Measurements from ENCODE around the gene TNXB.
"Not testable (repeated sequence)": the region's sequence is repeated elsewhere in the genome, so short reads cannot be mapped to it uniquely, and the experiment has no call there.

Gene TNXB

DNA sequence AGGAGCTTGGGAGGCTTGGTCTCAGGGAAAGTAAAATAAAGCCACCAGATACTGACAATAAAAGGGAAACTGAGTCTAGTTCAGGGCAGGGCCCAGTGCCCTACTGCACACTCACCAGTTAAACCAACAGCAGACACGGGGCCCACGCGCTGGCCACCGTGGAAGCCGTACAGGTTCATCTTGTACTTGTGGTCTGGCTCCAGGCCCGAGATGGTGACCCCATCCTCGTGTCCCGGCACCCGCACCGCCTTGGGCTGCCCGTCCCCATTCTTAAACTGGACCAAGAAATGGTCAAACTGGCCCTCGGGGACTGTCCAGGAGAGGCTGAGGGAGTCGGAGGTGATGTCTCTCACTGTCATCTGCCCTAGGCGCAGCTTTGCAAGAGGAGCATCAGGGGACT, 44.4 kb downstream of the TNXB start:
- DNase-seq (ENCODE audit: low read depth): no peak

GRCh38 chr6:32060966-32061655, 48.0 kb downstream of the TNXB start:
- DNase-seq (ENCODE audit: low read depth): no peak

DNA sequence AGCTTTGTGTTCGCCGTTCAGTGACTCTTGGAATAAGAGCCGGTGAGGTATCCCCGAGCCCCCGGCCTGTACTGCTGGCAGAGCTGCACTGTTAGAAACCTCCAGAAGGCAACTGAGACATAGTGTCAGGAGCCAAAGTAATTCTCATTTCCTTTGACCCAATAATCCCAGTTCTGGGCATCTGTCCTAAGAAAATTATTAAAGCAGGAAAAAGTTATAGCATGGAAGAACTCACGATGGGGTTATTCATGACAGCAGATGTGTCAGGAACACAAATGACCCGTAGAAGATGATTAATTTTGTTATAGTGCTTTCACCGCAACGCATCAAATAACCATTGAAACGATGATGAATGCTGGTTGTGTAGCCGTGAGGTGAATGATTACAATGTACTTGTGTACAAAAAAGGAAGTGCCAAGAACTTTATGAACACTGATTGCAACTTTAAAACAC, 50.6 kb downstream of the TNXB start:
- no peak for DNase-seq (ENCODE audit: low read depth)

DNA sequence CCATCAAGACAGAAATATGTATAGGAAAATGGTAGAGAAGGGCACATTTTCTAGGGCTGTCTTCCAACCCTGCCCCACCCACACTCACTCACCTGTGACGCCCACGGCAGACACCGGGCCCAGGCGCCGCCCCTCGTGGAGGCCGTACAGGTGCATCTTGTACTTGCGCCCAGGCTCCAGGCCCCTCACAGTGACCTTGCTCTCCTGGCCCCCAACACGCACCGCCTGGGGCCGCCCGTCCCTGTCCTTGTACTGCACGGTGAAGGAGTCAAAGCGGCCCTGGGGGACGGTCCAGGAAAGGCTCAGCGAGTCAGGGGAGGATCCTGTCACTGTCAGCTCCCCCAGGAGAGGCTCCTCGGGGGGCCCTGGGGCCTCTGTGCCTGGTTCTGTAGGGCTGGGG, 51.2 kb downstream of the TNXB start:
- DNase-seq (ENCODE audit: low read depth): no peak

DNA sequence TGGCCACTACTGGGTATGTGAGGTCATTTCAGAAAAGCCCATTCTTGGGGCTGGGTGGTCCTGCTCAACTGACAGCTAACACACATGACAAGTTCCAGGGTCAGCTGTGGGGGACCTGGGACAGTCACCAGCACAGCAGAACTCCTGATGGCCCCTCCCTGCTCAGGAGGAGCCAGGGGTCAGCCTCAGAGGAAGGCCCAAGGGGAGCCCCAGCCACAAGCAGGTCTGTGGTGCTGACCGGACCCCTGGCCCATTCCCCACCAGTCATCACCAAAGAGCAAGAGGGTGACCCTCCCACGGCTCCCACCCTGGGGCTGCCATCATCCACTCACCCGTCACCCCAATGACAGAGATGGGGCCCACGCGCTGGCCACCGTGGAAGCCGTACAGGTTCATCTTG, 52.9 kb downstream of the TNXB start:
- no peak for DNase-seq (ENCODE audit: low read depth)

GRCh38 chr6:32055756-32056155, 53.4 kb downstream of the TNXB start:
- not testable (repeated sequence) for DNase-seq (ENCODE audit: low read depth)

DNA sequence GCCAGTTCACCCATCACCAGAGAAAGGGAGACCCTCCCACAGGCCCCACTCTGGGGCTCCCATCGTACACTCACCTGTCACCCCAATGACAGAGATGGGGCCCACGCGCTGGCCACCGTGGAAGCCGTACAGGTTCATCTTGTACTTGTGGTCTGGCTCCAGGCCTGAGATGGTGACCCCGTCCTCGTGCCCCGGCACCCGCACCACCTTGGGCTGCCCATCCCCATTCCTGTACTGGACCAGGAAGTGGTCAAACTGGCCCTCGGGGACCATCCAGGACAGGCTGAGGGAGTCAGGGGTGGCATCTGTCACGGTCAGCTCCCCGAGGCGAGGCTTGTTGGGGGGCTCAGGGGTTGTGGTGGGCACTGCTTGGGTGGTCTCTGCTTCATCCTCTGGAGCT, 55.8 kb downstream of the TNXB start:
- DNase-seq (ENCODE audit: low read depth): not testable (repeated sequence)

- not testable (repeated sequence) for DNase-seq (ENCODE audit: low read depth)
Measured at GRCh38 chr6:32052626-32053025, 56.5 kb downstream of the TNXB start.

DNA sequence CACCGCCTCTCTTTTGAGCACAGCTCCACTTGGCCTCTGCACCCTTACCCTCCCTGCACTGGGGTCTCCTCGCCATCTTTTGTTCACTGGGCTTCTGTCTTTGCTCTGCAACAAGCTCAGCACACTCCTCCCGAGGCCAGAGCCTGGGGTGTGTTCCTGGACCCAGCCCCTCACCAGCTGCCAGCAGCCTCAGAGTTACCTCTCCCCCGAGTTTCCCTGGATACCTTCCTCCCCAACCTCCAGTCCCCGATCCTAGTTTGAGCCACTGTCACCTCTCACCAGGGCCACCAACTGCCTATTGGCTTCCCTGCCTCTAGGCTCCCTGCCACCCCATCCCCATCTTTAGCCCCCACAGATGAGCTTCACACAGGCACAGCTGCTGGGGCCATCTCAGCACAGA, 58.6 kb downstream of the TNXB start:
- no peak for DNase-seq (ENCODE audit: low read depth)

- not testable (repeated sequence) for DNase-seq (ENCODE audit: low read depth)
Measured at GRCh38 chr6:32049736-32050135, 59.4 kb downstream of the TNXB start.

- DNase-seq (ENCODE audit: low read depth): not testable (repeated sequence)
Measured at GRCh38 chr6:32049149-32049548, 60.0 kb downstream of the TNXB start.

DNA sequence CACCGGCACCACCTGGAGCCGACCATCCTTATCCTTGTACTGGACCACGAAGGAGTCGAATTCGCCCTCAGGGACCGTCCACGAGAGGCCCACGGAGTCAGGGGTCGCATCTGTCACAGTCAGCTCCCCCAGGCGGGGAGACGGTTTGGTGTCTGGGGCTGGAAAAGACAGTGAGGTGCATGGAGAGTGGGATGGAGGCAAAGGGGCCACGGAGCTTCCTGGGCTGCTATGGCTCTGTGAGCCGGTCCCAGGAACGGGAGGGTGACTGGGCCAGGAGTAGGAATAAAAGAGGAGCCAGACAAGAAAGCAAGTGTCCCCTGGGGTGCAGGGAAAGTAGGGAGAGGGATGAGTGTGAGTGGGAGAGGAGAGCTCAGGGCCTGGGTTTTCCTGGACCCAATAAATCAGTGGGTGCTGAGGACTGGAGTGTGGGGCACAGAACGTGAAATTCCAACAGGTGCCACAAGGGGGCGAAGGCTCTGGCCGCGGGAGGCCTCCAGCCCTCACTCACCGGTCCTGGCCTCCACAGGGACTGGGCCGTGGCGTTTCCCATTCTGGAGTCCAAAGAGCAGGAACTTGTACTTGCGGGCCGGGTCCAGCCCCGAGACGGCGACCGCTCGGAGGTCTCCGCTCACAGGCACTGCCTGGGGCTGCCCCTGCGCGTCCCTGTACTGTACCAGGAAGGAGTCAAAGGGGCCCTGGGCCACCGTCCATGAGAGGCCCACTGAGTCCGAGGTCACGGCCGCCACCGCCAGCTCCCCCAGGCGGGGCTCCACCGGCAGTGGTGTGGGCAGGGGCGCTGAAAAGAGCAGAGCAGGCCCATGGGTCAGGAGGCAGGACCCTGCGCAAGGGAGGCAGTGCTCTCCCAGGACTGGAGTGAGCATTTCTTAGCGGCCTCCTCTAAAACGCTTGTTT, 61.0 kb downstream of the TNXB start:
- peak; percentile 37 for DNase-seq (ENCODE audit: low read depth)

DNA sequence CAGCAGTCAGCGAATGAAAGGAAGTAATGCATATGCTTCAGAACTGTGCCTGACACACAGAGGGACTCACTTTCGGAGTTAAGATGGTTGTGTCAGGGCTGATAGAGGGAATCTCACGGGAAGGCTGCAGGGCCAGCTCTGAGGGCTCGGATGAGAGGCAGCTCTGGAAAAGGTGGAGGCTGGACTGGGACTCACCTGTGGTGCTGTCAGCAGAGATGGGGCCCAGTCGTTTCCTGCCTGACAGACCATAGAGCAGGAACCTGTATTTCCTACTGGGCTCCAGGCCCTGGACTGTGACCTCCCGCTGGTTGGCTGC, 61.6 kb downstream of the TNXB start:
- DNase-seq (ENCODE audit: low read depth): no peak

GRCh38 chr6:32047084-32047478, 62.1 kb downstream of the TNXB start:
- DNase-seq (ENCODE audit: low read depth): no peak

- no peak for DNase-seq (ENCODE audit: low read depth)
Measured at GRCh38 chr6:32046450-32047083, 62.6 kb downstream of the TNXB start.

DNA sequence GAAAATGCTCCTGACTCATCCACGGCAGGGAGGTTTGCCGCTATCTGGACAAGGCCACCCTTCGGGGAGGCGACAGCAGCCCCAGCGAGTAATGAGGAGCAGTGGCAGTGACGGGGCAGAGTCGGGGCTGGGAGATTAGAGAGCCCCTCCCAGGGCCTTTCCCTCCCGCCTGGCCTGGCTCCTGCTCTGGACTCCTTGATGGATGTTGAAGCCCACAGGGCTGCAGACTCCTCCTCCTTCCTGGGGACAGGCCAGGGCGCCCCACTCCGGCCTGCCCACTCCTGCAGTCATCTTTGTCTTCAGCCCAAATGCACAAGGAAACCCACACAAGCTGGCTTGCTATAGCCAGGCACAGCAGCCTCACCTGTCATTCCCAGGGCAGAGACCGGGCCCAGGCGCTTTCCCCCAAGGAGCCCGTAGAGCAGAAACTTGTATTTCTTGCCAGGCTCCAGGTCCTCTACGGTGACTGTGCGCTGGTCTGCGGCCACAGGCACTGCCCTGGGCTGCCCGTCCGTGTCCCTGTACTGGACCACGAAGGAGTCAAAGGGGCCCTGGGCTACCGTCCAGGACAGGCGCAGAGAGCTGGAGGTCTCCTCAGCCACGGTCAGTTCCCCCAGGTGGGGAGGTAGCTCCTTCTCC, 63.2 kb downstream of the TNXB start:
- DNase-seq (ENCODE audit: low read depth): no peak

DNA sequence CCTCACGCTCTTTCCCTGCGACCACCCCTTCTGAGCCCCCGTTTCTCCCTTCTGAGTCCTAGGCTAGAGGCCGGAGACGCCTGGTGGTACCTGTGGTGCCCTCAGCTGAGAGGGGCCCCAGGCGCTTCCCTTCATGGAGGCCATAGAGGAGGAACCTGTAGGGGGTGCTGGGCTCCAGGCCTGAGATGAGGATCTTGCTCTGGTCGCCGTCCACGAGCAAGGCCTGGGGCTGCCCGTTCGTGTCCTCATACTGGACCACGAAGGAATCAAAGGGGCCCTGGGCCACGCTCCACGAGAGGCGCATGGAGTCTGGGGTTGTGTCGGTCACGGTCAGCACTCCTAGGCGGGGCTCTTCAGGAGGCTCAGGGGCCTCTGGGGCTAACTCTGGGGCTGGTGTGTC, 64.2 kb downstream of the TNXB start:
- DNase-seq (ENCODE audit: low read depth): not testable (repeated sequence)

DNA sequence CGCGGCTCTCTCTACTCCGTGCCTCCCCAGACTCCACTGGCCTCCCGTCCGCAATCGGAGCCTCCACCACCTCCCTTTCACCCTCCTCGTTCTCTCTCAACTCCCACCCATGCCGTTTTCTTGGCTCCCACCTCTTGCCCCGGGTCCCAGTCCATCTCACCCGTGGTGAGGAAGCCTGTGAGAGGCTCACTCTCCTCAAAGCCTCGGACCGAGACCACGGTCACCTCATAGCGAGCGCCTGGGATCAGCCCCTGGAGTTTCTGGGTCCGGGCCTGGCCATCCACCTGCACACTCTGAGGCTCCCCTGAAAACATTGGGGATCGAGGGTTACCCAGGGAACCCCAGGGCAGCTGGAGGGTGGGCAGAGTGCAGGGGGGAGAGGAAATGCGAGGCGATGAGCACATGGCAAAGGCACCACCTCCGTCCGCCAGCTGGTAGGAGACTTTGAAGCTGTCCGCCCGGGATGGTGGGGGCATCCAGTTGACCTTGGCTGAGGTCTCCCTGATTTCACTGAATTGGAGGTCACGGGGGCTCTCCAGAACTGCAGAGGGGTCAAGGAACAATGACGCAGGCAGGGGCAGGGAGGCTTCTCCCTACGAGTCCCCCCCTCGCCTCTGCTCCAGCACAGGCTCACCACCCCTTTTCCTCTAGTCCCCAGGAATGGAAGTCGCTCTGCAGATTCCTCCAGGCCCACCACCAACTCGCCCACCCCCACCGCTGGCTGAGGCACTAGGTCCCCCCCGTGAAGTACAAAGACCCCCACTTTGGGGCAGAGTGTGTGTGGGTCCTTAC, 65.4 kb downstream of the TNXB start:
- DNase-seq (ENCODE audit: low read depth): not testable (repeated sequence)

DNA sequence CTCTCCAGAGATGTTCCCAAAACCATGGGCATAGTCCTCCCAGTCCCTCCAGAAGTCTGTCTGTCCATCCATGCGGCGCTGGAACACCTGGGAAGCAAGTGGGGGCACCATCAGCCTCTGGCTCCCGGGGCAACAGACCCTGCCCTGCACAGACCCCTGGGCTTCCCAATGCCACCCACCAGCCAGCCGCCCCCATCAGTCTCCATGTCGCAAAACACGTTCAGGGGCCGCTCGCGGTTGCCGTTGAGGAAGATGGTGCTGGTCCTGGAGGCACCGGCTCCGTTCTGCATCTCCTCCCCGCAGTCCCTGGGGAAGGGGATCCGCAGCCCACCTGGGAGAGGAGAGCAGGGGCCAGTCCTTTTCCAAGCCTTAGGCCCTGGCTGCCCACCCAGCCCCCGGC, 66.9 kb downstream of the TNXB start:
- not testable (repeated sequence) for DNase-seq (ENCODE audit: low read depth)

- DNase-seq (ENCODE audit: low read depth): not testable (repeated sequence)
Measured at GRCh38 chr6:32041385-32041784, 67.8 kb downstream of the TNXB start.

- not testable (repeated sequence) for DNase-seq (ENCODE audit: low read depth)
Measured at GRCh38 chr6:32041050-32041321, 68.2 kb downstream of the TNXB start.
